HepG2 (cell line): Measurements from ENCODE around the gene GPT2. TPM values are rescaled to one million over a fixed set of nuclear protein-coding genes. Genes with fewer than 3 reads are reported as not detected.

ENCODE experiments used
- AKAP8 ChIP-seq: sonication (generic); formaldehyde crosslinking; IDR thresholded peaks from 2 replicates; pipeline ENCODE4 v1.5.1; 2020; ENCODE audit warnings: mild to moderate bottlenecking, missing genetic modification reagents
- CBX5 ChIP-seq: sonication (generic); formaldehyde crosslinking; IDR thresholded peaks from 2 replicates; pipeline ENCODE4 v1.4.0; 2020; ENCODE audit warnings: missing genetic modification reagents, borderline replicate concordance
- FOXK2 ChIP-seq: fragments of 450-650 bp; IDR thresholded peaks from 2 replicates; pipeline ENCODE4 v1.6.1; 2016
- HNRNPUL1 ChIP-seq: fragments of 200-400 bp; formaldehyde crosslinking; IDR thresholded peaks from 2 replicates; pipeline ENCODE4 v1.6.1; 2017; ENCODE audit warnings: low read depth, mild to moderate bottlenecking, low read length, moderate library complexity
- PAF1 ChIP-seq: IDR thresholded peaks from 2 replicates; pipeline ENCODE4 v1.6.1; 2016; ENCODE audit warnings: missing genetic modification reagents, missing compliant biosample characterization
- POLR2G ChIP-seq: fragments of 200-400 bp; formaldehyde crosslinking; IDR thresholded peaks from 2 replicates; pipeline ENCODE4 v1.6.1; 2018; ENCODE audit warnings: mild to moderate bottlenecking, low read depth, low read length, moderate library complexity
- RFX3 ChIP-seq: IDR thresholded peaks from 2 replicates; pipeline ENCODE4 v1.6.1; 2016; ENCODE audit warnings: missing biosample characterization, missing genetic modification reagents
- SATB2 ChIP-seq: sonication (generic); formaldehyde crosslinking; IDR thresholded peaks from 2 replicates; pipeline ENCODE4 v1.5.0; 2020; ENCODE audit warnings: missing genetic modification reagents
- TEF ChIP-seq: sonication (generic); formaldehyde crosslinking; IDR thresholded peaks from 2 replicates; pipeline ENCODE4 v1.5.0; 2020; ENCODE audit warnings: missing genetic modification reagents
- THAP9 ChIP-seq: sonication (generic); formaldehyde crosslinking; IDR thresholded peaks from 2 replicates; pipeline ENCODE4; 2020; ENCODE audit warnings: missing genetic modification reagents, mild to moderate bottlenecking, borderline replicate concordance
- TP53 ChIP-seq: sonication (generic); formaldehyde crosslinking; conservative IDR thresholded peaks from 2 replicates; pipeline ENCODE4 v1.4.0; 2020; ENCODE audit warnings: missing genetic modification reagents
- ZBTB38 ChIP-seq: sonication (generic); formaldehyde crosslinking; IDR thresholded peaks from 2 replicates; pipeline ENCODE4 v1.5.1; 2020; ENCODE audit warnings: mild to moderate bottlenecking, missing genetic modification reagents
- ZNF263 ChIP-seq: sonication (generic); formaldehyde crosslinking; IDR thresholded peaks from 2 replicates; pipeline ENCODE4 v1.4.0; 2020; ENCODE audit warnings: missing genetic modification reagents
- ZNF513 ChIP-seq: sonication (generic); formaldehyde crosslinking; conservative IDR thresholded peaks from 2 replicates; pipeline ENCODE4 v1.5.0; 2020; ENCODE audit warnings: missing genetic modification reagents
- ZNF530 ChIP-seq: sonication (generic); formaldehyde crosslinking; IDR thresholded peaks from 2 replicates; pipeline ENCODE4 v1.5.0; 2020; ENCODE audit warnings: low read depth, mild to moderate bottlenecking, missing genetic modification reagents
- ZNF639 ChIP-seq: conservative IDR thresholded peaks from 2 replicates; pipeline ENCODE4 v1.6.1; 2018; ENCODE audit warnings: missing genetic modification reagents
- ZNF687 ChIP-seq: sonication (generic); formaldehyde crosslinking; IDR thresholded peaks from 2 replicates; pipeline ENCODE4 v1.5.1; 2020; ENCODE audit warnings: mild to moderate bottlenecking, missing genetic modification reagents, moderate library complexity
- ZNF724P ChIP-seq: sonication (generic); formaldehyde crosslinking; IDR thresholded peaks from 2 replicates; pipeline ENCODE4 v1.8.0; 2022; ENCODE audit warnings: missing genetic modification reagents, borderline replicate concordance
- ZNF891 ChIP-seq: sonication (generic); formaldehyde crosslinking; IDR thresholded peaks from 2 replicates; pipeline ENCODE4 v1.5.0; 2020; ENCODE audit warnings: mild to moderate bottlenecking, missing genetic modification reagents
- ZSCAN31 ChIP-seq: sonication (generic); formaldehyde crosslinking; IDR thresholded peaks from 2 replicates; pipeline ENCODE4 v1.5.0; 2020; ENCODE audit warnings: low read depth, mild to moderate bottlenecking, missing genetic modification reagents
- polyA plus RNA-seq, 8 experiments: library from polyadenylated mRNA; depleted of rRNA in 3 of 8; stranded (reverse) in 7 of 8; unstranded in 1 of 8; fragments of >200 nt; fragmentation: Illumina TruSeq in 4 of 8; extraction: Trizol in 4 of 8; gene quantifications; 2 replicates each; pipeline versions ENCODE4 v1.2.1 to v1.2.3, GENCODE V29; 2011 to 2016; ENCODE audit warnings: low read depth in 4 of 8, missing spikeins in 1 of 8, mixed read lengths in 1 of 8; ENCODE audit not compliant: insufficient read depth in 1 of 8
- total RNA-seq, 5 experiments: library from RNA; depleted of rRNA; stranded (reverse); fragments of >200 nt; fragmentation: Illumina TruSeq; extraction: Trizol; gene quantifications; 2 replicates each; pipeline ENCODE4 v1.2.3, GENCODE V29; 2016; ENCODE audit warnings: low read depth in 1 of 5

GPT2 gene
- total and polyA plus RNA-seq, 2 of the 13 experiments (the other 11 are each of a cell fraction or from before 2014, with no cell fraction given) = 138 to 267 TPM

- TF ChIP-seq THAP9 (0 out of 2 replicates have a peak, but pooled peaks have one; percentile 27), ZNF639 (CRISPR knock-in tag) (no peak), ZNF724P (CRISPR knock-in tag) (no peak), TEF (CRISPR knock-in tag) (no peak), CBX5 (CRISPR knock-in tag) (no peak), ZNF263 (CRISPR knock-in tag) (peak; percentile 76), HNRNPUL1 (no peak), RFX3 (CRISPR knock-in tag) (no peak), TP53 (CRISPR knock-in tag) (no peak), SATB2 (no peak), ZNF530 (CRISPR knock-in tag) (no peak), FOXK2 (no peak), POLR2G (no peak; the same call in 1 of the 2 replicates), ZSCAN31 (CRISPR knock-in tag) (no peak), AKAP8 (CRISPR knock-in tag) (peak; percentile 78), ZNF687 (peak; percentile 55), ZNF891 (CRISPR knock-in tag) (no peak), PAF1 (CRISPR knock-in tag) (peak; percentile 79), ZBTB38 (CRISPR knock-in tag) (0 out of 2 replicates have a peak, but pooled peaks have one; percentile 22), ZNF513 (CRISPR knock-in tag) (no peak)
These were observed 16.5 kb downstream of the GPT2 start (continued) for GRCh38 chr16:46900455-46901235.
